HepG2 (cell line): ENCODE data around the gene ATP2B3.

Source experiments
- ELF1 ChIP-seq: sonication (generic); formaldehyde crosslinking; IDR thresholded peaks from 2 replicates; pipeline ENCODE4 v1.4.0; 2020; ENCODE audit warnings: missing genetic modification reagents
- PHF21A ChIP-seq: sonication (generic); formaldehyde crosslinking; IDR thresholded peaks from 2 replicates; pipeline ENCODE4 v1.5.0; 2020; ENCODE audit warnings: mild to moderate bottlenecking, missing genetic modification reagents
- TF ChIP-seq, protein P1 (sequence below): sonication (generic); formaldehyde crosslinking; IDR thresholded peaks from 2 replicates; pipeline ENCODE4 v1.8.0; 2022; ENCODE audit warnings: mild to moderate bottlenecking, missing genetic modification reagents

DNA sequence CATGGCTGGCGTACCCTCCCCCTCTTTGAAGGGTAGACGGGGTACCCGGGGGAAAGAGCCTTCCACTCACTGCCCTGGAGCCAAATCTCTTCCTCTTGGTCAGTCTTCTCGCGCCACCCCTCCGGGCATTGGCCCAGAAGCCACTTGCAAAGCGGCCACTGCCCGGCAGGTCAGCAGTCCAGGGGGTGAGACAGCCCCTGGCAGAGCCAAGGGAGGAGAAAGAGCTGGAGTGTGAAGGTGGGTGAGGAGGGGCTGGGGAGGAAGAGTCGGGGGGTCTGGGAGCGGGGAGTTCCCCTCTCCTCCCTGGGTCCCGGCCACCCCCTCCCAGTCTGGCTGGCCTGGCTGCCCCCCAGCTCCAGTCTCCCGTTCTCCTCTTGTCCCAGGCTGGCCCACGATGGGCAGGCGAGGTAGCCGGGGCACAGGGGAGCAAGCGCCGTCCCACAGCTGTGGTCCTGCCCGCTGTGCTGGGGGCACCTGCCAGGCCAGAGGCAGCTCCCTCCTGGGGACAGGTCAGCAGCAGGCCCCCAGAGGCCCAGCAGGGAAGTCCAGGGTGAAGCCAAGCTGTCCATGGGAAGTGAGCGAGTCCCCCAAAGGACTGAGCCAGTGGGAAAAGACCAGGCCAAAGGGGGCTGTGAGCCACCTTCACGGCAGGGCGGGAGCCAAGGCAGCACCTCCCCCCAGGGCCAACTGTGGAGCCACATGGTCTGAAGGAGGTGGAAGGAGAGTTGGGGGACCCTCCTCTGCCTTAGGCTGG lies 108.0 kb downstream of the ATP2B3 start:
- TF ChIP-seq ELF1: no peak
- no peak for TF ChIP-seq PHF21A (CRISPR knock-in tag)
- TF ChIP-seq, protein P1, sequence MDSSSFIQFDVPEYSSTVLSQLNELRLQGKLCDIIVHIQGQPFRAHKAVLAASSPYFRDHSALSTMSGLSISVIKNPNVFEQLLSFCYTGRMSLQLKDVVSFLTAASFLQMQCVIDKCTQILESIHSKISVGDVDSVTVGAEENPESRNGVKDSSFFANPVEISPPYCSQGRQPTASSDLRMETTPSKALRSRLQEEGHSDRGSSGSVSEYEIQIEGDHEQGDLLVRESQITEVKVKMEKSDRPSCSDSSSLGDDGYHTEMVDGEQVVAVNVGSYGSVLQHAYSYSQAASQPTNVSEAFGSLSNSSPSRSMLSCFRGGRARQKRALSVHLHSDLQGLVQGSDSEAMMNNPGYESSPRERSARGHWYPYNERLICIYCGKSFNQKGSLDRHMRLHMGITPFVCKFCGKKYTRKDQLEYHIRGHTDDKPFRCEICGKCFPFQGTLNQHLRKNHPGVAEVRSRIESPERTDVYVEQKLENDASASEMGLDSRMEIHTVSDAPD (CRISPR knock-in tag): no peak
